Astrocyte of the hippocampus (primary cell): ENCODE results near the gene TNFSF11.
"Not testable (repeated sequence)": the region's sequence is repeated elsewhere in the genome, so short reads cannot be mapped to it uniquely, and the experiment has no call there.

ENCODE experiments used
- DNase-seq: peaks from one replicate; pipeline ENCODE4 v3.0.0; 2011; ENCODE audit warnings: low read depth, low spot score

TNFSF11 gene

GRCh38 chr13:42560320-42560719 is 13.6 kb upstream of the TNFSF11 start:
- DNase-seq, result not testable (repeated sequence)

GRCh38 chr13:42561752-42562467 is 12.0 kb upstream of the TNFSF11 start:
- DNase-seq, result no peak

- DNase-seq, result no peak
Measured at GRCh38 chr13:42567906-42568305, 6.0 kb upstream of the TNFSF11 start.

- DNase-seq, result no peak
Measured at GRCh38 chr13:42569576-42570344, 4.2 kb upstream of the TNFSF11 start.

GRCh38 chr13:42571895-42572294 is 2.1 kb upstream of the TNFSF11 start:
- DNase-seq, result no peak

DNA sequence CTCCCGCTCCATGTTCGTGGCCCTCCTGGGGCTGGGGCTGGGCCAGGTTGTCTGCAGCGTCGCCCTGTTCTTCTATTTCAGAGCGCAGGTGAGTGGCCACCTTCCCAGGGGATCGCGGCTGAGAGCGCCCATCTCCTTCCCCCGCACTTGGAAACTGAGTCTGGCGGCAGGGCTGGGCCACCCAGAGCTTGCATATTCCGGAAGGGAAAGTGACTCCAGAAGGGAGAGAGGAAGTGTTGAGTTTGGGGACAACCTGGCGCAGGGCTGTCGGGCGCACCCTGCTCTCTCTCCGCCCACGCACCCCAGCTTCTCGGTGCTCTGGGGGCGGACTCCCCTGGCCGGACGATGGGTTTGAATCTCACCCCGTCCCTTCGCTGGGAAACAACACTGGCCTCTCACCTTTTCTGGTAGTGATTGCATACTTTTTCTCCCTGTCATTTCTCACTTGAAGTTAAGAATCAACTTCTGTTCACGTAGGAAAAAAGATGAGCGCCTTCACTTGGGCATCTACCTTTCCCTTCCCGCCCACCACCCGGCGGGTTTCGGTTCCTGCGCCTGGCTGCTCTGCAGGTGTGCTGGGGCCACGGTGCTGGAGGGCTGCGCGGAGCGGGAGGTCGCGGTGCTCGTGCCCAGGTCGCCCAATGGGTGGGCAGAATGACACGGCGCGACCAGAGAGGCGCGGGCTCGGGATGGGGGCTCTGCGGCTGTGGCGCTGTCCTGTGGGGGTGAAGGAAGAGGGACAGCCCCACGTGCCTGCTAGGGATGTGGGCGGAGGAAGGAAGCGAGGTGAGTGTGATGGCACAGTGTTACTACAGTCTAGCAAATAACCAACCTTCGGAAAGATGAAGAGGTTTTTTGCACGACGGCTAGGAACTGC is 721 bp downstream of the TNFSF11 start:
- DNase-seq, result no peak

- DNase-seq, result no peak
Measured at GRCh38 chr13:42575938-42576337, 2.0 kb downstream of the TNFSF11 start.

DNA sequence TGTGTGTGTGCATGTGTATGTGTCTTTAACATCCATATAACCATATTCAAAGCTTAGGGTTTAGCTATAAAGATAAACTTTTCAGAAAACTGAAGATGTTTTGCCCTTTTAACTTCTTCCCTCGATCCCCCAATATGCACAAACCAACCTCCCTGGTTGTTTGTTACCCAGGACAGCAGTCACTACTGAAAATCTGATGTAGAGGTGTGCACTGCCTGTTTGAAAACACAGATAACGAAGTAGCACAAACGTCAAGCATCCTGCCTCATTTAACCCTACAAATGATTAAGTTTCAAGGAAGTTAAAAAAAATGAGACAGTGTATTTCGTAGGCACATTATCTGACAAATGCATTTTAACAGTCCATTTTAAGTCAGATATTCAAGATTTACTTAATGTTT is 3.6 kb downstream of the TNFSF11 start:
- DNase-seq, result no peak

DNA sequence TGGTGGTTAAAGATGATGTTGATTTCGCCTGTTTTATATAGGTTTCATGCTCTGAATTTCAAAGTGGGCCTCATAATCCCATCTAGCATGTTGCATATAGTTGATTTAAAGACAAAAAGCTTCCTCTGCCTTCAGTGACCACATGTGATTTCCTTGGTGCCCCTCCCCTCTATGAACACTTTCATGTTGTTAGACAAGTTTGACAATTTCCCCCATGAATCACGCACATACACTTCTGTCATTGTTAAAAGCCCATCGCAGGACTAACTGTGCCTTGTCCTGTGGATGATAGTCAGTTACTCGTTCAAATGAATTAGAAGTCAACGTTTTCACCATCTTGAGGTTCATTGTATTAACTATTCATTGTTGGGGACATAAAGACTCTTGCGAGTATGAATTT is 6.7 kb downstream of the TNFSF11 start:
- DNase-seq, result no peak

DNA sequence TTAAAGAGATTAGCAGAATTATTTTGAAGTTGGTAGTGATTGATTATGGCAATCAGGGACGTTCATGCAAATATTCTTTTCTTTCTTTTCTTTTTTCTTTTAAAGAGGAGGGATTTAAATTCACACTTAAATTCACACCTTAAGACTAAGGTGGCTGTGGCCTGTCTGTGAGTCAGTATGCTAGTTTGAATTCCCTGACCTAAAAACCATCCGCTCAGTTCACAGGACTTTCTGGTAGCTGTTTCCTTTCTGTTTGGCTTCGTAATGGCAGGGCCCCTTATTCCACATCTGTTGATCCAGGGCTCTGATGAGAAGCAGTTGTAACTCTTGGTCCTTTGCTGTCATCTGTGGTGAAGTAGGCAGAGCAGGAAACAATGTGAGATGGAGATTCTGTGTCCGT is 7.5 kb downstream of the TNFSF11 start:
- no peak for DNase-seq

DNA sequence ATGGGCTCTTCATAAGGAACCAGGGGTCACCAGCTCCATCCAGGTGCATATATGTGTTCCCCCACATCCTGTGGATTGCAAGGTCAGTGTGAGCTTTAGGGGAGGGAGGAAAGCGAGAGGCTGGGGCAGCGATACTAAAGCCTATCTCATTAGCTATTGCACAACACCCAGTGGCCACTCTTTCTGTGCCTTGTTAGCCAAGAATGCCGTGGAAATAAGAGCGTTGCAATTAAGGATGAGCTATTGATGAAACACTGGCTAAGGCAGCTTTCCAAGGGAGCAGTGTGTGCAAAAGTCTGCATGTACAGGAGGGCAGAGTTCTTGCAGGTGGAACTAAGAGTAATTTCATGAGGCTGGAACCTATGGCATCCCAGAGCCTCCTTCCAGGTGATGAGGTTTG is 17.6 kb downstream of the TNFSF11 start:
- no peak for DNase-seq

DNA sequence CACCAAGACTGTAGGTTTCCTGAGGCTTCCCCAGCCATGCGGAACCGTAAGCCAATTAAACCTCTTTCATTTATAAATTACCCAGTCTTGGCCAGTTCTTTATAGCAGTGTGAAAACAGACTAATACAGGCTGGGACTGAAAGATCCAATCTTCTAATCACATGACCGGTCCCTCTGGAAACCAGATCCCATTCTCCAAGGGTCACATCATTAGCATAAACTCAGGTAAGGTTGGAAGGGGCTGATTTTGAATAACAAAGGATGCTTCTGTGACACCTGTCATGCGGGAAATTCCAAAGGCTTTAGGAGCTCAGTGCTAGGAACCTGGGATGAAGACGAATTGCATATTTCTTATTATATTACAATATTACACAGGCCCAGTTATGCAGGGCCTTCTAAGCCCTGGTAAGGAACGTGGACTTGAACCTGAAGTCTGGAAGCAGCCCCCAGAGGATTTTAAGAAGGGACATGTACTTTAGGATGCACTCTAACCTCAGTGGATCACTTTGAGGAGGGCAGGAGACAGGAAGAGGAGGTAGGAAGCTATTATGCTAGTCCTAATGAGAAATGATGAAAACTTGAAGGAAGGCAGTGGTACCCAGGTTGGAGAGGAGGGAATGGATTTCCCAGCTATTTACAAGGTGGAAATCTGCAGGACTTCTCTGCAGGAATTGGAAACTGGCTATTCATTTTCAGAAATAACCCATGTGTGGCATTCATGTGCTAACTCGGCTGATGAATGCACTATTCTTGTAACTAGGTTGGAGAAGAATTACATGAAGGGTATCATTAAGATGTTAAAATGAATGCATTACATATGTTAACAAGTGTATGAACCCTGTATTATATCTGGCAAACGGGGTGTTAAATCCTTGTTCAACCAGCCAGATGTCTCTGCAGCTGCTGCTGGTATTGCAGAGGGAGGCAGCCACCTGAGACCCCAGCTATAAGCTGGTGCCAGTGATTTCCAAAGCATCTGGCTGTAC is 19.3 kb downstream of the TNFSF11 start:
- no peak for DNase-seq

DNA sequence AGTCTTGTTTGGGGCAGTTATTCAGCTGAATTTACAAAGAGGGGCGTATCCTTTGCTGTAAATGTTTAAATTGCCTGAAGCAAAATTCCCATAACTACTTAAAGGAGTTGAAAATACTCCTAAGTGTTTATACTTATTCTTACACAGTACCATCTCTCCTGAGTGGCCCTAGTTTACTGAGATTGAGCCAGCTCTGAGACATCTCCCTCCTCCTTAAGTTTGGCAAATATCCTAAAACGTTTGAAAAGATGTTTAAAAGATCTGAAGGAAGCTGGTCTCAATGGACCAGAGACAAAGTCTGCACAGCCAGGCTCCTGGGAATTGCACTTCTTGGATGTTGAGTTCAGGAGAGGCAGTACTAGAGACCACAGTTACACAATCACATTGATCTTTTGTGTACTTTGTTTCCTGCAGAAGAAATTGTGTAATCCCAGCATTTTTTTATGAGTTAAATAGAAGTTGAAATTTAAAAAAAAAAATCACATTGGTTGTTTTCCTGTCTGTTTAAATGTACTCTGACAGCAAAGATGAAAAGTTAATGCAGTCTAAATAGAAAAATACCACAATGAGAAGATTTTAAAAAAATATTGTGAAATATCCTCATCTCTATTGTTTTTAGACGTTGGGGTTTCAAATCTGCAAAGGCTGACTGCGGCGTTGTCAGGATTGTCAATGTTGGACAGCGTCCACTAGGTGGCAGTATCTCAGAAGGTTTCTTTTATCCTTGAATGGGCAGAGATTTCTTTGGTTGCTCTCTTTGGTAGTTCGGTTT is 20.7 kb downstream of the TNFSF11 start:
- peak; percentile 77 for DNase-seq

GRCh38 chr13:42595253-42595571 is 21.3 kb downstream of the TNFSF11 start:
- no peak for DNase-seq

GRCh38 chr13:42597505-42597904 is 23.6 kb downstream of the TNFSF11 start:
- no peak for DNase-seq

DNA sequence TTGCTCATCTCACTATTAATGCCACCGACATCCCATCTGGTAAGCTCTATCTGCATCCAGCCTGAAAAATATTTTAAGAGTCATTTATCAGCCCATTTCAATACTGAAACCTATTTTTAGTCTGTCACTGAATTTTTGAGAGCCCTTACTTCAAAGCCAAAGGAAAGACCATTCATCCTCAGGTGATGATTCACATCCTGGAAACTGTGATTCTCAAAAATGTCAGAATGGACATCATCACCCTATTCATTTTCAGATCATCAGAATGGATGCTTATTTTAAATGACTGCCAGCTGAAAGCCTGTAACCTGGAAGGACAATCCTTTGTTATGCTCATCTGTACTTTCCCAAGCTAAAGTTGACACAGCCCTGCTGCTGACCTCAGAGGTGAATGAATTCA is 27.0 kb downstream of the TNFSF11 start:
- DNase-seq, result no peak

GRCh38 chr13:42602906-42603305 is 29.0 kb downstream of the TNFSF11 start:
- no peak for DNase-seq

DNA sequence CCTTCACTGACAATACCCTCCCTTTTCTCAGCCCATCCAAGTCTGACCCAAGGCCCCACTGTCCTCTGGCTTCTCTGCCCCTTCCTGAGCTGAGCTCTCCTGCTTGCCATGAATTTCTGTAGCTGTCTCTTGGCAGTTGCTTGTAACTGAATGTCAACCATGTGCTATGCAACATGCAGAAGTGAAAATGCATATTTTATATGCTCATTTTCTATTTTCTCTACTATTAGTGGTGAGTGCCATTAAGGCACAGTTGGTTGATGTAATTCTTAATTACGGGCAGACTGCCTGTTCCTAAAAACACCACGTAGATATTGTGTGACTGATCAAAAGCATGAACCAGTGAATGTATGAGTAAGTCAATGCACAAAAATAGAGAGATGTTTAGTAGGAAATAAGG is 29.6 kb downstream of the TNFSF11 start:
- no peak for DNase-seq

GRCh38 chr13:42607546-42607945 is 33.6 kb downstream of the TNFSF11 start:
- DNase-seq, result no peak

DNA sequence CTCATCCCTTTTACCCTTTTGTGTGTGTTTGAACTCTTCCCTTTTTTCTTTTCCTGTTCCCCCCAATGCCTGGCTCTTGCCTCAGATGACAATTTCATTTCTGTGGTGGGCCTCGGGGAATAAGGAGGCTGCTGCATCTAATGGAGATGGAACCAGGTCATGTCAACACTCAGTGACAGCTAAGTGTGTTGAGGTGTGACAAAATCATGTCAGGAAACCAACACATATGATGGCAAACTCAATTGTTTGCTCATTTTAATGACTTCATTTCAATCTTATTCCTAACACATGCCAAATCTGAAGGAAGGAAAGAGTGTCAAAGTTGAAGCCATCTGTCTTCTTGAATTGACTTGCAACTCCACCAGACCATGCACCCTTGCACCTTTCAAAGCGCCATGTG is 36.7 kb downstream of the TNFSF11 start:
- no peak for DNase-seq
